Measurements from ENCODE around the gene LYZL4. TPM values are rescaled to one million over a fixed set of nuclear protein-coding genes. Genes with fewer than 3 reads are reported as not detected.

LYZL4 gene
- total and polyA plus RNA-seq, 10 of the 15 experiments (the other 5 are each of a cell fraction or from before 2014, with no cell fraction given): 0.10 to 0.11 (median 0.11) TPM; not detected in 7

DNA sequence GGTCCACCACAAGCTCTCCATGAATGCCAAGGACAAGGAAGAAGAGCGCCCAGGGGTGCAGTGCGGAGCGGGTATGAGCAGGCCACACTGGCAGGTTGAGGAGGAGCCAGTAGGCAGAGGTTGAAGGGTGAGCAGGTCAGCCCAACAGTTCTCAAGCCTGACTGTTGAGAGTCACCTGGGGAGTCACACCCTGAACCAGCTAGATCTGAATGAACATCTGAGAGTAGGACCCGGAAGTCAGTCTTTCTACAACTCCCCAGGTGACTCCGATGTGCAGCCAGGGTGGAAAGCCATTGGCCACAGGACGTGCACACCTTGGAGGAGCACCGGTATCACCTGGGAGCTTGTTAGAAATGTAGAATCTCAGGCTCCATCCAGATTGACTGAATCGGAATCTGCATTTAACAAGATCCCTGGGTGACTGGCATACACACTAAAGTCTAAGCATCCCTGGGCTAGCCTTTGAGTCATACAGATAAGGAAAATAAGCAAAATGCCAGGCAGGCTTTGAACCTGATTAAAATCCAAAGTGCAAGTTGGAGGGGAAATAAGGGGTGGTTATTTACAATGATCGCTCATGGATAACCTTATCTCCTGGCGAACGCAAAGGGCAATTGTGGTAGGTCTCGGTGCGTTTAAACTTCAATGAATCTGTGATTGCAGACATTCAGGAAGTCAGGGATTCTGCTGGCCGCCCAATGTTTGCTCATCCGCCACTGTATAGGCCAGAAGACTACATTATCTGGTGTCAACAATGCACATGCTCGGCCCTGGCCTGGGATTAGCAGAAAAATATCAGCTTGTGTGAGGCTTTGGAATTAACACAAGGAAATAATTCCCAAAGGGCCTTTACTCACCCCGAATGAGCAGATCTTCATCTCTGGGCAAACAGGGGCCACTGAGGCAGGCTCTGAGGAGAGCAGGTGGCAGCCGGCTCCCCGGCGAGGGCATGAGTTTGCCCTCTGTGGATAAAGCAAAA is 11.7 kb upstream of the LYZL4 start:
- no peak for ATAC-seq
- H3K4me2 ChIP-seq (ENCODE audit: control insufficient read depth, insufficient read depth): no peak overlapping the region
- H3K9ac ChIP-seq (ENCODE audit: control insufficient read depth, insufficient read depth, low read length): no peak overlapping the region
- no peak for DNase-seq (ENCODE audit: low read depth, low spot score)
- no peaks in the 10 kb centered on the region for H3K79me2 ChIP-seq (ENCODE audit: control insufficient read depth, insufficient read depth, low read length)
- no peaks in the 10 kb centered on the region for H3K36me3 ChIP-seq (ENCODE audit: control insufficient read depth in 2 of 2, insufficient read depth in 2 of 2, low read length in 1 of 2)
- CTCF ChIA-PET: no interaction called here
- no TSS peak for BruUV-seq (replicated peaks)
- H3K4me1 ChIP-seq (ENCODE audit: control insufficient read depth, insufficient read depth, low read length): no peaks in the 10 kb centered on the region
- FAIRE-seq: no peak
- no peaks in the 10 kb centered on the region for H3K9me3 ChIP-seq (replicated peaks; ENCODE audit: control insufficient read depth, insufficient read depth, low read length)
- RAD21 ChIA-PET (ENCODE audit: unreplicated experiment): no interaction called here
- whole genome bisulfite sequencing (ENCODE audit: insufficient coverage, insufficient replicate concordance, low lambda C conversion rate, missing lambda C conversion rate): 62% methylated on average over 20 of the region's 20 CpGs
- POLR2A ChIA-PET: interaction anchor here (0.6 kb wide), 1 partner anchor 39 kb away, joined by 5 read pairs; no protein-coding TSS in a partner anchor
- SMC1A ChIA-PET (ENCODE audit: uncharacterized antibody, unreplicated experiment): interaction anchor here (1.2 kb wide), 1 partner anchor 21 kb away, joined by 3 read pairs; no protein-coding TSS in a partner anchor
- H4K20me1 ChIP-seq (ENCODE audit: control insufficient read depth, insufficient read depth): no peaks in the 10 kb centered on the region
- H3K27ac ChIP-seq (ENCODE audit: control insufficient read depth, insufficient read depth): no peak overlapping the region
- in situ Hi-C loops (cut with MboI) (no loop called here), intact Hi-C loops (cut with micrococcal nuclease; ENCODE audit: unreplicated experiment) (no loop called here)
- H3K4me3 ChIP-seq: no peak overlapping the region
- no peak overlapping the region for H2AFZ ChIP-seq (ENCODE audit: control insufficient read depth, low read depth, low read length)
- peaks cover 0 to 1% of the 10 kb centered on the region in 2 experiments; a peak in 2 of 4 replicates for H3K27me3 ChIP-seq (replicated peaks in 1 of 2; ENCODE audit: control insufficient read depth in 2 of 2, insufficient read depth in 2 of 2, low read length in 1 of 2)
- TF ChIP-seq, protein P1, sequence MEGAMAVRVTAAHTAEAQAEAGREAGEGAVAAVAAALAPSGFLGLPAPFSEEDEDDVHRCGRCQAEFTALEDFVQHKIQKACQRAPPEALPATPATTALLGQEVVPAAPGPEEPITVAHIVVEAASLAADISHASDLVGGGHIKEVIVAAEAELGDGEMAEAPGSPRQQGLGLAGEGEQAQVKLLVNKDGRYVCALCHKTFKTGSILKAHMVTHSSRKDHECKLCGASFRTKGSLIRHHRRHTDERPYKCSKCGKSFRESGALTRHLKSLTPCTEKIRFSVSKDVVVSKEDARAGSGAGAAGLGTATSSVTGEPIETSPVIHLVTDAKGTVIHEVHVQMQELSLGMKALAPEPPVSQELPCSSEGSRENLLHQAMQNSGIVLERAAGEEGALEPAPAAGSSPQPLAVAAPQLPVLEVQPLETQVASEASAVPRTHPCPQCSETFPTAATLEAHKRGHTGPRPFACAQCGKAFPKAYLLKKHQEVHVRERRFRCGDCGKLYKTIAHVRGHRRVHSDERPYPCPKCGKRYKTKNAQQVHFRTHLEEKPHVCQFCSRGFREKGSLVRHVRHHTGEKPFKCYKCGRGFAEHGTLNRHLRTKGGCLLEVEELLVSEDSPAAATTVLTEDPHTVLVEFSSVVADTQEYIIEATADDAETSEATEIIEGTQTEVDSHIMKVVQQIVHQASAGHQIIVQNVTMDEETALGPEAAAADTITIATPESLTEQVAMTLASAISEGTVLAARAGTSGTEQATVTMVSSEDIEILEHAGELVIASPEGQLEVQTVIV (IDR thresholded peaks at IDR 0.05; ENCODE audit: borderline replicate concordance, partially characterized antibody): no peak
- TF ChIP-seq KDM1A (IDR thresholded peaks at IDR 0.05; ENCODE audit: borderline replicate concordance) (no peak), ASH2L (IDR thresholded peaks at IDR 0.05; ENCODE audit: borderline replicate concordance, low read depth) (no peak), PAX5 (IDR thresholded peaks at IDR 0.05; ENCODE audit: borderline replicate concordance, low read depth, low read length) (no peak), GABPA (IDR thresholded peaks at IDR 0.05; ENCODE audit: low read depth) (no peak), SIN3A (IDR thresholded peaks at IDR 0.05; ENCODE audit: low read depth, low read length) (no peak), RAD21 (IDR thresholded peaks at IDR 0.05; ENCODE audit: insufficient read depth, low read depth, low read length) (no peak), HDGF (IDR thresholded peaks at IDR 0.05) (no peak), IRF4 (IDR thresholded peaks at IDR 0.05; ENCODE audit: low read depth, low read length) (no peak), RBBP5 (conservative IDR thresholded peaks at IDR 0.05) (no peak), MEF2A (IDR thresholded peaks at IDR 0.05; ENCODE audit: insufficient read depth, low read depth, low read length) (no peak)
- TF ChIP-seq, protein P2, sequence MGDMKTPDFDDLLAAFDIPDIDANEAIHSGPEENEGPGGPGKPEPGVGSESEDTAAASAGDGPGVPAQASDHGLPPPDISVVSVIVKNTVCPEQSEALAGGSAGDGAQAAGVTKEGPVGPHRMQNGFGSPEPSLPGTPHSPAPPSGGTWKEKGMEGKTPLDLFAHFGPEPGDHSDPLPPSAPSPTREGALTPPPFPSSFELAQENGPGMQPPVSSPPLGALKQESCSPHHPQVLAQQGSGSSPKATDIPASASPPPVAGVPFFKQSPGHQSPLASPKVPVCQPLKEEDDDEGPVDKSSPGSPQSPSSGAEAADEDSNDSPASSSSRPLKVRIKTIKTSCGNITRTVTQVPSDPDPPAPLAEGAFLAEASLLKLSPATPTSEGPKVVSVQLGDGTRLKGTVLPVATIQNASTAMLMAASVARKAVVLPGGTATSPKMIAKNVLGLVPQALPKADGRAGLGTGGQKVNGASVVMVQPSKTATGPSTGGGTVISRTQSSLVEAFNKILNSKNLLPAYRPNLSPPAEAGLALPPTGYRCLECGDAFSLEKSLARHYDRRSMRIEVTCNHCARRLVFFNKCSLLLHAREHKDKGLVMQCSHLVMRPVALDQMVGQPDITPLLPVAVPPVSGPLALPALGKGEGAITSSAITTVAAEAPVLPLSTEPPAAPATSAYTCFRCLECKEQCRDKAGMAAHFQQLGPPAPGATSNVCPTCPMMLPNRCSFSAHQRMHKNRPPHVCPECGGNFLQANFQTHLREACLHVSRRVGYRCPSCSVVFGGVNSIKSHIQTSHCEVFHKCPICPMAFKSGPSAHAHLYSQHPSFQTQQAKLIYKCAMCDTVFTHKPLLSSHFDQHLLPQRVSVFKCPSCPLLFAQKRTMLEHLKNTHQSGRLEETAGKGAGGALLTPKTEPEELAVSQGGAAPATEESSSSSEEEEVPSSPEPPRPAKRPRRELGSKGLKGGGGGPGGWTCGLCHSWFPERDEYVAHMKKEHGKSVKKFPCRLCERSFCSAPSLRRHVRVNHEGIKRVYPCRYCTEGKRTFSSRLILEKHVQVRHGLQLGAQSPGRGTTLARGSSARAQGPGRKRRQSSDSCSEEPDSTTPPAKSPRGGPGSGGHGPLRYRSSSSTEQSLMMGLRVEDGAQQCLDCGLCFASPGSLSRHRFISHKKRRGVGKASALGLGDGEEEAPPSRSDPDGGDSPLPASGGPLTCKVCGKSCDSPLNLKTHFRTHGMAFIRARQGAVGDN (IDR thresholded peaks at IDR 0.05): no peak
- TF ChIP-seq, protein P3, sequence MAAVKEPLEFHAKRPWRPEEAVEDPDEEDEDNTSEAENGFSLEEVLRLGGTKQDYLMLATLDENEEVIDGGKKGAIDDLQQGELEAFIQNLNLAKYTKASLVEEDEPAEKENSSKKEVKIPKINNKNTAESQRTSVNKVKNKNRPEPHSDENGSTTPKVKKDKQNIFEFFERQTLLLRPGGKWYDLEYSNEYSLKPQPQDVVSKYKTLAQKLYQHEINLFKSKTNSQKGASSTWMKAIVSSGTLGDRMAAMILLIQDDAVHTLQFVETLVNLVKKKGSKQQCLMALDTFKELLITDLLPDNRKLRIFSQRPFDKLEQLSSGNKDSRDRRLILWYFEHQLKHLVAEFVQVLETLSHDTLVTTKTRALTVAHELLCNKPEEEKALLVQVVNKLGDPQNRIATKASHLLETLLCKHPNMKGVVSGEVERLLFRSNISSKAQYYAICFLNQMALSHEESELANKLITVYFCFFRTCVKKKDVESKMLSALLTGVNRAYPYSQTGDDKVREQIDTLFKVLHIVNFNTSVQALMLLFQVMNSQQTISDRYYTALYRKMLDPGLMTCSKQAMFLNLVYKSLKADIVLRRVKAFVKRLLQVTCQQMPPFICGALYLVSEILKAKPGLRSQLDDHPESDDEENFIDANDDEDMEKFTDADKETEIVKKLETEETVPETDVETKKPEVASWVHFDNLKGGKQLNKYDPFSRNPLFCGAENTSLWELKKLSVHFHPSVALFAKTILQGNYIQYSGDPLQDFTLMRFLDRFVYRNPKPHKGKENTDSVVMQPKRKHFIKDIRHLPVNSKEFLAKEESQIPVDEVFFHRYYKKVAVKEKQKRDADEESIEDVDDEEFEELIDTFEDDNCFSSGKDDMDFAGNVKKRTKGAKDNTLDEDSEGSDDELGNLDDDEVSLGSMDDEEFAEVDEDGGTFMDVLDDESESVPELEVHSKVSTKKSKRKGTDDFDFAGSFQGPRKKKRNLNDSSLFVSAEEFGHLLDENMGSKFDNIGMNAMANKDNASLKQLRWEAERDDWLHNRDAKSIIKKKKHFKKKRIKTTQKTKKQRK (IDR thresholded peaks at IDR 0.05; ENCODE audit: low read depth, low read length): no peak

Data from GM12878 (cell line).